ENCODE data around the gene STRN4.

- TF ChIP-seq CTCF (IDR thresholded peaks at IDR 0.05; ENCODE audit: poor library complexity, severe bottlenecking) (no peak), SMC3 (conservative IDR thresholded peaks at IDR 0.05; ENCODE audit: poor library complexity) (no peak), EZH2 (IDR thresholded peaks at IDR 0.05; ENCODE audit: borderline replicate concordance, insufficient read depth, low read length, poor library complexity, severe bottlenecking) (no peak), RAD21 (conservative IDR thresholded peaks at IDR 0.05) (no peak), TAF1 (IDR thresholded peaks at IDR 0.05; ENCODE audit: low read depth) (no peak), EP300 (conservative IDR thresholded peaks at IDR 0.05; ENCODE audit: poor library complexity, severe bottlenecking) (no peak), POLR2AphosphoS5 (IDR thresholded peaks at IDR 0.05) (no peak), REST (IDR thresholded peaks at IDR 0.05; ENCODE audit: borderline replicate concordance) (no peak), MXI1 (conservative IDR thresholded peaks at IDR 0.05; ENCODE audit: poor library complexity, severe bottlenecking) (no peak)
These were observed 31.7 kb downstream of the STRN4 start for GRCh38 chr19:46714444-46715106.

Data from neural cell (in vitro differentiated cells).